ENCODE data around the gene PHOX2A. TPM values are rescaled to one million over a fixed set of nuclear protein-coding genes. Genes with fewer than 3 reads are reported as not detected.

Gene PHOX2A
- polyA plus RNA-seq, 1 experiment = not detected

DNA sequence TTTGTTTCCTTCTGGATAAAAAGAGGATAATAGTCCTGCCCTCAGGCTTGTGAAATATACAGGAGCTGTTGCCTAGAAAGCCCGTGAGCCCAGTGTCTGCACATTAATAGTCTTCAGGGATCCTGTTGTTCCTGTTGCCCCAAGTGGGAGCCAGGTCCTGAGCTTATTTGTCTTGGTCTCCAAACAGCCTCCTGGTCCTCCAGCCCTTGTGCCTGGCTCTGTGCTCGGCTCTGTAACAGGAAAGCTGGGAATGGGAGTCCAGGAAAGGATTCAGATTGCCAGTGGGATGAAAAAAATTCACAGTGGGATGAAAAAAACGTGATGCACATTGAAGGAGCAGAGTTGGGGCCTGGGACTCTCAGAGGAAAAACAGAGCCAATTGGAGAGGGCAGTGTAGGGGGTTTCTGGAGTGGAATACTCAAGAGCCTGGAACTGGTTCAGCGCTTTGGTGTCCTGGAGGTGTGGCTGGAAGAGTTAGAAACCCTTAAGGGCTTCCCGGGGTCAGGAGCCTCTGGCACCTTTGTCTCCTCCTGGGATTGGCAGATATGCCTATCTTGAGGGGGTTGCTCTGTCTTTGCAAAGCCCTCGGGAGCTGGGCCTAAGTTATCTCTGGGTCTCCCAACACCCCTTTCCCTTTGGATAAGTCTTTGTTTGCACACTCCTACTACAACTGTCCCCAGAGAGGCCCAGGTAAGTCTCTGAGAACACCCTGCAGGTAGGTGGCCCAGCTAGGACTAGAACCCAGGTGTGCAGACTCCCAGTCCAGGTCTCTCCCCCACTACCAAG, 21.7 kb downstream of the PHOX2A start:
- POLR2A ChIA-PET = no interaction called here
- TF ChIP-seq, protein P1, sequence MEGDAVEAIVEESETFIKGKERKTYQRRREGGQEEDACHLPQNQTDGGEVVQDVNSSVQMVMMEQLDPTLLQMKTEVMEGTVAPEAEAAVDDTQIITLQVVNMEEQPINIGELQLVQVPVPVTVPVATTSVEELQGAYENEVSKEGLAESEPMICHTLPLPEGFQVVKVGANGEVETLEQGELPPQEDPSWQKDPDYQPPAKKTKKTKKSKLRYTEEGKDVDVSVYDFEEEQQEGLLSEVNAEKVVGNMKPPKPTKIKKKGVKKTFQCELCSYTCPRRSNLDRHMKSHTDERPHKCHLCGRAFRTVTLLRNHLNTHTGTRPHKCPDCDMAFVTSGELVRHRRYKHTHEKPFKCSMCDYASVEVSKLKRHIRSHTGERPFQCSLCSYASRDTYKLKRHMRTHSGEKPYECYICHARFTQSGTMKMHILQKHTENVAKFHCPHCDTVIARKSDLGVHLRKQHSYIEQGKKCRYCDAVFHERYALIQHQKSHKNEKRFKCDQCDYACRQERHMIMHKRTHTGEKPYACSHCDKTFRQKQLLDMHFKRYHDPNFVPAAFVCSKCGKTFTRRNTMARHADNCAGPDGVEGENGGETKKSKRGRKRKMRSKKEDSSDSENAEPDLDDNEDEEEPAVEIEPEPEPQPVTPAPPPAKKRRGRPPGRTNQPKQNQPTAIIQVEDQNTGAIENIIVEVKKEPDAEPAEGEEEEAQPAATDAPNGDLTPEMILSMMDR (IDR thresholded peaks at IDR 0.05; ENCODE audit: insufficient read depth, low read depth, low read length) = no peak
- Histone ChIP-seq H3K27me3 (ENCODE audit: control insufficient read depth, insufficient read depth, low read length) (peaks cover 14% of the 10 kb centered on the region), H3K4me3 (ENCODE audit: low read depth, low read length) (peak overlapping the region; percentile 81), H3K36me3 (ENCODE audit: control insufficient read depth, insufficient read depth, low read length) (peaks cover 6% of the 10 kb centered on the region)
- DNase-seq (ENCODE audit: low read depth) = no peak
- CTCF ChIA-PET = interaction anchor here (0.7 to 7.5 kb wide), 5 partner anchors 15 to 231 kb away, joined by 3 to 57 read pairs (median 3); no protein-coding TSS in a partner anchor

DNA sequence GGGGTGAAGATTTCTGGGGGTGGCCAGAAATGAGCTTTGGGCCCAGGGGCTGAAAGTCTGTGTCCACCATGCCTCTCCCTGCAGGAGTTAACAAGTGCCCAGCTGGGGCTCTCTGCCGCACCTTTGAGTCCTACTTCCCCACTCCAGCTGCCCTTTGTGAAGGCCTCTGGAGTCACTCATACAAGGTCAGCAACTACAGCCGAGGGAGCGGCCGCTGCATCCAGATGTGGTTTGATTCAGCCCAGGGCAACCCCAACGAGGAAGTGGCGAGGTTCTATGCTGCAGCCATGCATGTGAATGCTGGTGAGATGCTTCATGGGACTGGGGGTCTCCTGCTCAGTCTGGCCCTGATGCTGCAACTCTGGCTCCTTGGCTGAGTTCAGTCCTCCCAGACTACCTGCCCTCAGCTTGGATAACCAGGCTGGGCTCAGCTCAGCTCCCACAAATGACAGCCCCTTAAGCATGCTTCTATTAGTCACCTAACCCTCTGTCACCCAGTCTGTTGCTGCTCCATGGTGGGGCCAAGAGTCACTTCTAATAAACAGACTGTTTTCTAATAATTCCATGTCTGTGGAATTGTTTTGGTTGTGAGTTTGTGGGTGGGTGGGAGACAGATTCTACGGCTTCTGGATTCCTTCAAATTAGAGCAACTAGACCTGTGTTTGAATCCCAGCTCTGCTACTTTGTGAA, 22.4 kb downstream of the PHOX2A start:
- CTCF ChIA-PET = interaction anchor here (0.9 to 1.9 kb wide), 2 partner anchors 38 to 182 kb away, joined by 3 to 5 read pairs; no protein-coding TSS in a partner anchor
- no peak for DNase-seq (ENCODE audit: low read depth)
- Histone ChIP-seq H3K36me3 (ENCODE audit: control insufficient read depth, insufficient read depth, low read length) (peaks cover 1% of the 10 kb centered on the region; the same call in 1 of the 2 replicates), H3K4me3 (ENCODE audit: low read depth, low read length) (no peak overlapping the region), H3K27me3 (ENCODE audit: control insufficient read depth, insufficient read depth, low read length) (peaks cover 16% of the 10 kb centered on the region)
- TF ChIP-seq, protein P1 (IDR thresholded peaks at IDR 0.05; ENCODE audit: insufficient read depth, low read depth, low read length) = no peak
- POLR2A ChIA-PET = no interaction called here

DNA sequence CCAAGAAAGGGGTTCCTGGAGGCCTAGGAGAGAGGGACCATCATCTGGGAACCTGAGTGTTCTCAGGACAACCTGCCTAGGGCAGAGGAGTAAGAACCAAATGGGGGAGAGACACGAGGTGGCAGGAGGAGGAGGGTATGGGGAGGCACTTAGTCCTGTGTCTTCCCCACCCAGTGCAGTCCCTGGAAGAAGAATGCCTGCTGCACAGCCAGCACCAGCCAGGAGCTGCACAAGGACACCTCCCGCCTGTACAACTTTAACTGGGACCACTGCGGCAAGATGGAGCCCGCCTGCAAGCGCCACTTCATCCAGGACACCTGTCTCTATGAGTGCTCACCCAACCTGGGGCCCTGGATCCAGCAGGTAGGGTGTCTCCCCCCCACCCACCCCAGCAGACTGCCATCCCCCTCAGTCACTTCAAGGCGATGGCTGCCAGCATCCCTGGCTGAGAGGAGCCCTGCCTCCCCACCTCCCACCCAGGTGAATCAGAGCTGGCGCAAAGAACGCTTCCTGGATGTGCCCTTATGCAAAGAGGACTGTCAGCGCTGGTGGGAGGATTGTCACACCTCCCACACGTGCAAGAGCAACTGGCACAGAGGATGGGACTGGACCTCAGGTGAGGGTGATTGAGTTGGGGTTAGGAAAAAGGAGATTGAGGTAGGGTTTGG, 23.1 kb downstream of the PHOX2A start:
- ChIA-PET POLR2A (no interaction called here), CTCF (interaction anchor here (1.9 kb wide), 1 partner anchor 37 kb away, joined by 5 read pairs; no protein-coding TSS in a partner anchor)
- Histone ChIP-seq H3K4me3 (ENCODE audit: low read depth, low read length) (no peak overlapping the region), H3K36me3 (ENCODE audit: control insufficient read depth, insufficient read depth, low read length) (no peaks in the 10 kb centered on the region), H3K27me3 (ENCODE audit: control insufficient read depth, insufficient read depth, low read length) (peaks cover 19% of the 10 kb centered on the region)
- DNase-seq (ENCODE audit: low read depth) = no peak
- TF ChIP-seq, protein P1 (IDR thresholded peaks at IDR 0.05; ENCODE audit: insufficient read depth, low read depth, low read length) = no peak

DNA sequence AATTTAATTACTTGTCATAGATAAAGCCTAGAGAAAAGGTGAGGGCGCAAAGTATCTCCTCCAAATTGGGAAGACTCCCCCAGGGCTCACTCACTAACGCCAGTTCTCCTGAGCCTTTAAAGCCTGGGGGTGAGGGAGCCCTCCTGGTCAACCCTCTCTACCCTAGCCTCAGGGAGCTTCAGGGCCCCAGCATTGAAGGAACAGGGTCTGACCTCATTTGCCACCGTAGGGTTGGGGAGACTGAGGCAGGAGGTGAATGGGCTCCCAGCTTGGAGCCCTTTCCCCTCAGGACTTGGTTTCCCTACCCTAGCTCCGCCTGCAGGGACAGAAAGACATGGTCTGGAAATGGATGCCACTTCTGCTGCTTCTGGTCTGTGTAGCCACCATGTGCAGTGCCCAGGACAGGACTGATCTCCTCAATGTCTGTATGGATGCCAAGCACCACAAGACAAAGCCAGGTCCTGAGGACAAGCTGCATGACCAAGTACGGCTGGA, 25.7 kb downstream of the PHOX2A start:
- TF ChIP-seq, protein P1 (IDR thresholded peaks at IDR 0.05; ENCODE audit: insufficient read depth, low read depth, low read length) = no peak
- no peaks in the 10 kb centered on the region for H3K36me3 ChIP-seq (ENCODE audit: control insufficient read depth, insufficient read depth, low read length)
- peaks cover 19% of the 10 kb centered on the region for H3K27me3 ChIP-seq (ENCODE audit: control insufficient read depth, insufficient read depth, low read length)
- DNase-seq (ENCODE audit: low read depth) = no peak
- CTCF ChIA-PET = interaction anchor here (1.3 kb wide), 1 partner anchor 34 kb away, joined by 3 read pairs; no protein-coding TSS in a partner anchor
- POLR2A ChIA-PET = no interaction called here
- no peak overlapping the region for H3K4me3 ChIP-seq (ENCODE audit: low read depth, low read length)
